ENCODE results near the gene SPIN1.
"Not testable (repeated sequence)": the region's sequence is repeated elsewhere in the genome, so short reads cannot be mapped to it uniquely, and the experiment has no call there.

Gene SPIN1

DNA sequence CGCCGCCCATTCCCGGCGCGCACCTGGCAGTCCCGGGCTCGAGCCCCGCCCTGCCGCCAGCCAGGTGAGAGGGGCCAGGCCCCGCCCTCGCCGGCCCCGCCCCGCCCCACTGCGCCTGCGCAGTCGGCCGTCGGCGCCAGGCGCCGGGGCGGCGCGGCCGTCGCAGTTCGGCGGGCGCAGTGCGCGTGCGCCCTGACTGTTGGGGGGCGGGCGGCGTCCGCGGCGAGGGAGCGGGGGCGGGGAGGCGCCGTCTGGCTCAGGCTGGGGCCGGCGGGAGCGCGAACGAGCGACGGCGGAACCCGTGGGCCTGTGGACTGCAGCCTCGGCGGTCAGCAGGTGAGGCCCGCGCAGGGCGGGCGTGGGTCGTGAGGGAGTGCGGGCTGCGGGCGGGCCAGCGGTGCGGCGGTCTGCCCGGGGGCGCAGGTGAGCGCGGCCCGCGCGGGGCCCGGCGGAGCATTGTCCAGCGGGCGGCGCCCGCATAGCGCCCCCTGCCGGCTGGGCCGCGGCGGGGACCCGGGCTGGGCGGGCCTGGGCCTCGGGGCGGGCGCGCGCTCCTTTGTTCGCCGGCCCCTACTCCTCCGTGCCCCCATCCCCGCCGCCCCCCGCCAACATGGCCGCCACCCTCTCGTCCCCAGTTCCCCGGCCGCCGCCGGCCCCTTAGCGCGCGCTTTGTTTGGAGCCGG, at the start of gene SPIN1:
SPIN1 (plus strand) TSS at position 242 of the 683 bp plus-strand sequence. CDS start 38,096 bp downstream, outside the sequence.
- DNase-seq: peak; percentile 0

- DNase-seq: no peak
Observed at GRCh38 chr9:88339317-88339716, 48.9 kb upstream of the SPIN1 start.

- DNase-seq: no peak
Observed at GRCh38 chr9:88342246-88342645, 46.0 kb upstream of the SPIN1 start.

DNA sequence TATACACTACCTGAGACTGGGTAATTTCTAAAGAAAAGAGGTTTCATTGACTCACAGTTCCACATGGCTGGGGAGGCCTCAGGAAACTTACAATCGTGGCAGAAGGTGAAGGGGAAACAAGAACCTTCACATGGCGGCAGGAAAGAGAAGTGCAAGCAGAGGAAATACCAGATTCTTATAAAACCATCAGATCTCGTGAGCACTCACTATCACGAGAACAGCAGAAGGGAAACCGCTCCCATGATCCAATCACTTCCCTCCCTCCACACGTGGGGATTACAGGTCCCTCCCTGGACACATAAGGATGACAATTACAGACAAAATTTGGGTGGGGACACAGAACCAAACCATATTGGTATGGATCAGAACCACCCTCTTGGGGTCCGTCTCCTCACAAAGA, 44.2 kb upstream of the SPIN1 start:
- DNase-seq: no peak

GRCh38 chr9:88350354-88350753, 37.9 kb upstream of the SPIN1 start:
- not testable (repeated sequence) for DNase-seq

GRCh38 chr9:88355166-88355565, 33.1 kb upstream of the SPIN1 start:
- no peak for DNase-seq

DNA sequence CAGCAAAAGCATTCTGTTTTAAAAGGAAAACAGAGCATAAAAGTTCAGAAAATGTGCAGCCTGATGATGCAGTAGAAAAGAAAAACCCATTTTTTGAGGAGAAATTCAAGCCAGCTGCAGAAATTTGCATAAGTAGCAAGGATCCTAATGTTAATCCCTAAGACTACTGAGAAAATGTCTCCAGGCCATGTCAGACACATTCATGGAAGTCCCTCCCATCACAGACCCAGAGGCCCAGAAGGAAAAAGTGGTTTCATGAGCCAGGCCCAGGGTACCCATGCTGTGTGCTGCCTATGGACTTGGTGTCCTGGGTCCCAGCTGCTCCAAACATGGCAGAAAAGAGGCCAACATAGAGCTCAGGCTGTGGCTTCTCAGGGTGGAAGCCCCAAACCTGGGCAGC, 31.0 kb upstream of the SPIN1 start:
- not testable (repeated sequence) for DNase-seq

DNA sequence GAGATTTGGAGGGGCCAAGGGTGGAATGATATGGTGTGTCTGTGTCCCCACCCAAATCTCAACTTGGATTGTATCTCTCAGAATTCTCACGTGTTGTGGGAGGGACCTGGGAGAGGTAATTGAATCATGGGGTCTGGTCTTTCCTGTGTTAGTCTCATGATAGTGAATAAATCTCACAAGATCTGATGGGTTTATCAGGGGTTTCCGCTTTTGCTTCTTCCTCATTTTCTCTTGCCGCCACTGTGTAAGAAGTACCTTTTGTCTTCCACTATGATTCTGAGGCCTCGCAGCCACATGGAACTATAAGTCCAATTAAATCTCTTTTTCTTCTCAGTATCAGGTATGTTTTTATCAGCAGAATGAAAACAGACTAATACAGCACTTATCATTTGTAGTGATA, 29.5 kb upstream of the SPIN1 start:
- no peak for DNase-seq

- no peak for DNase-seq
Observed at GRCh38 chr9:88359974-88360373, 28.3 kb upstream of the SPIN1 start.

GRCh38 chr9:88362681-88363080, 25.6 kb upstream of the SPIN1 start:
- no peak for DNase-seq

DNA sequence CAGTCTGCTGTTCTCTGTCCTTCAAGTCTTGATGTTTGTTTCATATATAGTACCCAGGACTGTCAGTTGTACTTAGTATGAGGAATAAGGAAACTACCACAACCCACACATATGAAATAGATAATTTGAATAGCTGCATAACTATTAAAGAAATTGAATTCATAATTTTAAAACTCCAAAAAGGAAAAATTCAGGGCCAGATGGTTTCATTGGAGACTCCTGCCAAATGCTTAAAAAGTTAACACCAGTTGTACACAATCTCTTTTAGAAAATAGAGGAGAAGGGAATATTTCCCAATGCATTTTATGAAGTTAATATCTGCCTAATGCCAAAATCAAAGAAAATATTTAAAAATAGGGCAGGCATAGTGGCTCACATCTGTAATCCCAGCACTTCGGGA, 24.6 kb upstream of the SPIN1 start:
- DNase-seq: no peak

GRCh38 chr9:88364706-88365105, 23.5 kb upstream of the SPIN1 start:
- DNase-seq: no peak

DNA sequence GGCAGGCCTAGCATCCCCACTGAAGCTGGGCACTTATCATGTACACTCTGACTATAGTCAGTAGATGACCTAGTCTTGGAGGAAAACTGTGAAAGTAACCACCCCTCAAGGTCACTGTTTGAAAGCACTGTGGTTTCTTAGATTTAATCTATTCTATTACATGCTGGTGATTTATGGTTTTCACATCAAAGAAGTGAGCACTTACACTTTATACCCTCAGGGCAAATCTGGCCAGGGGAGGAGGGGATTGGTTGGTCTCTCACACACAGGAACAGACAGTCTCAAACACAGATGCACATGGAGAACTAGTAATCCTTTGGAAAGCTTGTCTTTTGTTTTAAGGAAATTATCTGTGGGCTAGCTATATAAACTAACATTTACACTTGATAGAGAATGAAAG, 17.9 kb upstream of the SPIN1 start:
- no peak for DNase-seq

DNA sequence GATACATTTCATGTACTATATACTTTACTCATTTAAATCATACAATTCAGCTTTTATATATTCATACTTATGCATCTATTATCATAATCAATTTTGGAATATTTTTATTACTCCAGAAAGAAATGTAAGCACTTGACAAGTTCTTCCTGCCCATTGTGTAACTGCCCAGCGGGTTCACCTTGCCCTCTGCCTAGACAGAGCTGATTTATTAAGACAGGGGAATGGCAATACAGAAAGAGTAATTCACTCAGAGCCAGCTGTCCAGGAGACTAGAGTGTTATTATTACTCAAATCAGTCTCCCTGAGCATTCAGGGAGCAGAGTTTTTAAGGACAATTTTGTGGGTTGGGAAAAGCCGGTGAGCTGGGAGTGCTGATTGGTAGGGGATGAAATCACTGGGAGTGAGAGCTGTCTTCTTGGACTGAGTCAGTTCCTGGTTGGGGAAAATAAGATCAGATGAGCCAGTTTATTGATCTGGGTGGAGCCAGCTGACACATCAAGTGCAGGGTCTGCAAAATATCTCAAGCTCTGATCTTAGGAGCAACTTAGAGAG, 16.1 kb upstream of the SPIN1 start:
- no peak for DNase-seq

DNA sequence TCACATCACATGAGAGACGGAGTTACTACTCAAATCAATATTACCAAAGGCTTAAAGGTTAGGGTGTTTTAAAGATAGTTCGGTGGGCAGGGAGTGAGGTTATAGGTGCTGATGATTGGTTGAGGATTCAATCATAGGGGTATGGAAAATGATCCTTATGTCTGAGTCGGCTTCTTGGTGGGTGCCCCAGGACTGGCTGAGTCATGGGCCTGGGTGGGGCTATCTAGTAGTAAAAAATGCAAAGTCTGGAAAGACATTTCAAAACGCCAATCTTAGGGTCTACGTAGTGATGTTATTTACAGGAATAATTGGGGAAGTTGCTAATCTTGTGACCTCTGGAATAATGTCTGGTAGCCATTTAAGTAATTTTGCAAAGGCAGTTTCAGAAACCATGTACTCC, 15.2 kb upstream of the SPIN1 start:
- no peak for DNase-seq

- DNase-seq: no peak
Observed at GRCh38 chr9:88378317-88378716, 9.9 kb upstream of the SPIN1 start.

DNA sequence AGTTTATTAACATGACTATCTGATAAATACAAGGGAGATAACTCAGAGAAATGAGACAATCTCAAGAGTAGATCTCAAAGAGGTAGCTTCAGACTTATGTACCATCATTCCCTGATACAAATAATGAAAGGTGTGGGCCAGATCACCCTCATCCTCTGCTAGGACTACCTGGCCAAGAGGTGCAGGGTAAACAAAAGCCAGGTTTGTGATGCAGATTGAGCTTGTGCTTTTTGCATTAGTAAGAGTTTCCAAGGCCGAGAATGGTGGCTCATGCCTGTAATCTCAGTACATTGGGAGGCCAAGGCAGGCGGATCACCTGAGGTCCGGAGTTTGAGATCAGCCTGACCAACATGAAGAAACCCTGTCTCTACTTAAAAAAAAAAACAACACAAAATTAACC, 8.9 kb upstream of the SPIN1 start:
- no peak for DNase-seq

DNA sequence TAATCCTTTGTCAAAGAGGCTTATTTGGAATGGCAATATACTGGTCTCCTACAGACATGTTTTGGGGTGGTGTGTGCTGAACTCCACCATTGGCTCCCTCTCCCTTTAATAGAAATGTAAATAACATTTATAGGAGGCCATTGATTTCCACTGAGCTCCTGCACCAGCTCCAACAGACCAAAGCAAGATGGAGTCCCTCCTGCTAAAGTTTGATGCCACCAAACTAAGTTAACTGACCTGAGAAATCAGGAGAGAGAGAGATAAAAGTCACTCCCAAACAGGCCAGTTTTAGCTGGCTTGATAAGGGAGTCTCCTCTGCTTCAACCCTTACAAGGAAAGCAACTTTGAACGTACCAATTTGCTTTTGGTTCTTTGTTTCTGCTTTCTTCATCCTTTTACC, 8.1 kb upstream of the SPIN1 start:
- DNase-seq: no peak

GRCh38 chr9:88381322-88381721, 6.9 kb upstream of the SPIN1 start:
- not testable (repeated sequence) for DNase-seq

DNA sequence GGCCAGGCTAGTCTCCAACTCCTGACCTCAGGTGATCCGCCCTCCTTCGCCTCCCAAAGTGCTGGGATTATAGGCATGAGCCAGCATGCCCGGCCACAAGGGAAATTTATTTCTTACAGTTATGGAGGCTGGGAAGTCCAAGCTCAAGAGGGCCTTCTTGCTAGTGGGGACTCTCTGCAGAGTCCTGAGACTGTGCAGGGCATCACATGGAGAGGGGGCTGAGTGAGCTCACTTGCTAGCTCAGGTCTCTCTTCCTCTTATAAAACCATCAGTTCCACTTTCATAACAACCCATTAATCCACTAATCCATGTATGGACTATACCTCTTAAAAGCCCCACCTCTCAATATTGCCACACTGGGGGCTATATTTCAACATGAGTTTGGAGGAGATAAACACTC, 5.1 kb upstream of the SPIN1 start:
- DNase-seq: no peak

- not testable (repeated sequence) for DNase-seq
Observed at GRCh38 chr9:88386137-88386536, 2.1 kb upstream of the SPIN1 start.

- DNase-seq: no peak
Observed at GRCh38 chr9:88387036-88387551, 1.1 kb upstream of the SPIN1 start.

- DNase-seq: peak; percentile 30
Observed at GRCh38 chr9:88387552-88388202, 567 bp upstream of the SPIN1 start.

DNA sequence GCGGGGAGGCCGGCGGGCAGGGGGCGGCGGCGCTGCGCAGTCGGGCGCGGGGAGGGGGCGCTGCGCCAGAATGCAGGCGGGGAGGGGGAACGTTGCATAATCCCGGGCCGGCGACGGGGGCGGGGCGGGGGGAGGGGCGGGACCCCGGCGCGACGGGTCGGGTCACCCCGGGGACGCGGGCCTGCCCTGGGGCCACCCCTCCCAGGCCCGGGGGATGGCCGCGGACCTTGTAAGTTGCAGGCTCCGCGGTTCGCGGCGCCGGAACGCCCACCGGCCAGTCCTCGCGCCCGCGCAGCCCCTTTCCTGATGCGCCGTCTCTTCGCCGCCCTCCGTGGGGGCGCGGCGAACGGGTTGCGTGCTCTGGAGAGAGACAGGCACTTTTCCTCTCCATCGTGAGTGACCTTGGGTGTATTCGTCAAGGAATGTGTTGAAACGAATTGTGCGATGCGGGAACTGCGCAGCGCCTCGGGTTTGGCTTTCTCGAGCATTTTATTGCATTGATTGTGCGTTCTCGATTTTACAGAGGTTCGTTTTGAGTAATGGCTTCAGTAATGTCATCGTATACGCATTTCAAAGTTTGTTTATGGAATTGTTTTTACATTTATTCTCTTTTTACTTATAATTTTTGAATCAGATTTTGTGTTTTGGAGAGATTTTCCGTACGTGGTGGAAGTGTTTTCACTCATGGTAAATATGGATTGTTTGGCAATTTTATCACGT, 802 bp downstream of the SPIN1 start:
- DNase-seq: no peak

Data from DMS79 (cell line).